Measurements from ENCODE around the gene CDT1.
"Not testable (repeated sequence)": the region's sequence is repeated elsewhere in the genome, so short reads cannot be mapped to it uniquely, and the experiment has no call there.

The CDT1 gene

GRCh38 chr16:88784074-88784855 lies 19.3 kb upstream of the CDT1 start:
- DNase-seq: peak; percentile 54

GRCh38 chr16:88784856-88785105 lies 18.8 kb upstream of the CDT1 start:
- no peak for DNase-seq

GRCh38 chr16:88785106-88785924 lies 18.3 kb upstream of the CDT1 start, which contains the start of gene PIEZO1:
TSS of gene PIEZO1 (minus strand) at chr16:88785220. CDS start at chr16:88784964, 256 bp downstream.
- no peak for DNase-seq

DNA sequence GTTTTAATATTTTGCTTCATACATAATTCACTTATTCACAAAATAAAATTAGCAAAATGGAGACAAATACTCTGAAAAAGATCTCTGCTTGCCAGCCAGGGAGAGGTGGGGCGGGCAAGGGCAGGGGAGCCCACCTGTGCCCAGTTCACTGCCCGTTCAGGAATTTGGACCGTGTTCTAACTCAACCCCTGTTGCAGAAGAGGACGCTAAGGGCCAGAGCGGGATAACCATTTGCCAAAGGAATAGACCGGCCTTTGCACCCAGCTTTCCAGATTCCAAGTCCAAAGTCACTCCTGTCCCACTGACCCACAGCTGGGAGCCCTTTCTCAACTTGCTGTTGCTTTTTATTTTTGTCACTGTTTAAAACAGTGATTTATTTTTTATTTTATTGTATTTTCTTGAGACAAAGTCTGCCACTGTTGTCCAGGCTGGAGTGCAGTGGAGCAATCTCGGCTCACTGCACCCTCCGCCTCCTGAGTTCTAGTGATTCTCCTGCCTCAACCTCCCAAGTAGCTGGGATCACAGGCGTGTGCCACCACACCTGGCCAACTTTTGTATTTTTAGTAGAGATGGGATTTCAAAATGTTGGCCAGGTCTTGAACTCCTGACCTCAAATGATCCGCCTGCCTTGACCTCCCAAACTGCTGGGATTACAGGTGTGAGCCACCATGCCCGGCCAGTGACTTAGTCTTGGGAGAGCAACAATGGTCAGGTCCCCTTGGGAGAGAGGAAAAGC lies 15.8 kb upstream of the CDT1 start:
- DNase-seq: no peak

DNA sequence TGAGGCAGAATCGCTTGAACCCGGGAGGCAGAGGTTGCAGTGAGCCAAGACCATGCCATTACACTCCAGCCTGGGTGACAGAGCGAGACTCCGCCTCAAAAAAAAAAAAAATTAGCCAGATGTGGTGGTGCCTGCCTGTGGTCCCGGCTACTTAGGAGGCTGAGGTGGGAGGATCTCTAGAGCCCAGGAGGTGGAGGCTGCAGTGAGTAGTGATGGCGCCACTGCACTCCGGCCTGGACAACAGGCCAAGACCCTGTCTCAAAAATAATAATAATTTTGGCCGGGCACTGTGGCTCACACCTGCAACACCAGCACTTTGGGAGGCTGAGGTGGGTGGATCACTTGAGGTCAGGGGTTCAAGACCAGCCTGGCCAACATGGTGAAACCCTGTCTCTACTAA lies 14.8 kb upstream of the CDT1 start:
- not testable (repeated sequence) for DNase-seq

GRCh38 chr16:88789594-88789993 lies 14.0 kb upstream of the CDT1 start:
- peak; percentile 37 for DNase-seq

DNA sequence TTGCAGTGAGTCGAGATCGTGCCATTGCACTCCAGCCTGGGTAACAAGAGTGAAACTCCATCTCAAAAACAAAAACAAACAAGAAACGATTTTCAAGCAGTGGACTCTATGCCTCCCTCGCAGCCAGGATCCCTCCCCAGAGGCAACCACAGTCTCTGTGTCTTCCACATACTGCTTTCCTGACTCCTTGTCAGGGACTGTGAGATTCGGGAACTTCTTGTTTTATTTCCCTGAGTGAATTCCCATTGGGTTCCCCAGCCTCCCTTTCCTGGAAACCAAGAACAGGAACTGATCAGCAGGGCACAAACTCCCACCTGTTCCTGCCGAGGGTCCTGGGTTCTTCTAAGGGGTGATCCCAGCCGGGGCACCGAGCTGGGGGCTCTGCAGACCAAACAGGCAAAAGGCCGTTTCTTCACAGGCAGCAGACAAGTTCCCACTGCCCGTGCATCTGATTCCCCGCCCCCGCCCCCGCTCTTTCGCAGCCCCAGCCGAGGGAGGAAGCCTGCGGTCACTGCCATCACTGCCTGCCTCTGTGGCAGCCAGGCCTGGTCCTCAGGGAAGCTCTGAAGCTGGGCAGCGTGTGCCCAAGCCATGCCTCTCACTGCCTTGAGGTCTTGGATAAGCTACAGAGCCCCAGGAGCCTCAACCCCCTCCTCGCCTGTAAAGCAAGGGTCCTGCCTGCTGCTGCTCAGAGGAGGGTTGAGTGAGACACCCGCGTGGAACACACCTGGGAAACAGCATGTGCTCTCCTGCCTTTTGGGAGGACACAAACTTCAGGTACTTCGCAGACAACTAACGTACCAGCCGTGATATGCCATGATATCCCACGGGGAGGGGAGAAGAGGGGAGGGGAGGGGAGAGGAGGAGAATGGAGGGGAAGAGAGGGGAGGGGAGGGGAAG lies 13.0 kb upstream of the CDT1 start:
- DNase-seq: no peak

GRCh38 chr16:88792078-88792550 lies 11.5 kb upstream of the CDT1 start:
- DNase-seq: no peak

DNA sequence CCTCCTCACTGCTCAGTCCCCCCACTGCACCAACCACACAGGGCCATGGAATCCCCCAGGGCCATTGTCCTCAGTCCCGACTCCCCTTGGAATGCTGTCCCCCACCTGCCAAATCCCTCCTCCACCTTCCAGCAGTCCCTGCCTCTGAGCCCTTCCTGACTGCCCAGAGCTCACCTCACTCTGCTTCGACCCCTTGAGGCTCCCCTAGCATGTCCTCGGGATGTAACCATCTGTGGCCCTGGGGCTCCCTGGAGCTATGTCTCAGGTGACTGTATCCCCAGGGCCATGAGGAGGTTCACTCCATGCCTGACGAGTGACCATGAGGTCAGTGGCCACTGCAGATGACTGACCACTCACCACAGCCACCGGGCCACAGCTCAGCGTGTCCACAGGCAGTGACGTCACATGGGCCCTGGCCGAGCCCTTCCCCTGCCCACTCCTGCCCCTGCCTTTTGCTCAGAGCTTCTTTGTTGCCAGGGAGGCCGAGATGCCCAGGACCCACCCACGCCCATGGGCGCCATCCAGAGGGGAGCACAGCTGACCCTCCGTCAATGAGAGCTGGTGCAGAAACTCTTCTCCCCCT lies 10.8 kb upstream of the CDT1 start:
- no peak for DNase-seq

DNA sequence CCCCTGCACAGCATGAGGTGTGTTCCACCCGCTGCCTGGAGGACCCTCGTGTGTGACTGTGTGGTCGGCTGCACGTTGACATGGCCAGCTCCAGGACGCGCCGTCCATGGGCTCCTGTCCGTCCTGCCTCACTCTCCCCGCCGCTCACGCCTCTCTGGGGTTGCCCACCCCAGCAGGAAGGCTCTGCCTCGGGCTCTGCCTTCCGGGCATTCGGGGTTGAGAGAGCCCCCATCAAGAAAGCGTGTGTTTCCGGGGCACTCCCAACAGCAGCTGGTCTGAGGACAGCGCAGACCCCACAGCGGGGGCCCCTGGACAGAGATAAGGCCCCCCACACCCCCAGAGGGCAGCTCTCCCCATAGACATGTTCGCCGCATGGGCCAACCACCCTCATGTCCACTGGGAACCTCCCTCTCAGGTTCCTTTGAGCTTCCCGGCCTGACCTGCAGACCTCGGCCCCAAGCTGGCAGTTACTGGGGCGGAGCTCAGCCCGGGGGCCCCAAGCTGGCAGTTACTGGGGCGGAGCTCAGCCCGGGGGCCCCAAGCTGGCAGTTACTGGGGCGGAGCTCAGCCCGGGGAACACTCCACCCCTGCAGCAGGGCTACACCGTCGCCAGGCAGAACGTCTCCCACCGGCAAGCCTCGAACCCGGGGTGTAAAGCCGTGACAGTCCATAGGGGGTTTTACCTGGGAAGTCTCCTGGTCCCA lies 10.2 kb upstream of the CDT1 start:
- DNase-seq: no peak

DNA sequence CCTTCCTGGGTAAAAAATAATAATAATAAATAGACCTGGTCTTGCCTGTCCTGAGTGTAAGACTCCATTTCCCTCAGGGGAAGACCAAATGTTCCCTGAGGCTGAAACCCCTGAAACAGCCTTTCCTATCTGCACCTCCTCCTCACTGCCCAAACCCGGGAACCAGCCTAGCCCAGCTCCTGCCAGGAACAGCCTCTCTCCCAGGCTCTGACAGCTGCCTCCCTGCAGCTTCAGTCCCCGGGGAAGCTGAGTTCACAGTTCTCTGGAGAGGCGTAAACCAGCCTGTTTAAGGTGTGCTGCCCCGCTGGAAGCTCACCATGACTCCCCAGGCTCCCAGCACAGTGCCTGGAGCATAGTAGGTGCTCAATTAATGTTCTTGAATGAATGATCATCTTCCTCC lies 7.3 kb upstream of the CDT1 start:
- peak; percentile 61 for DNase-seq

DNA sequence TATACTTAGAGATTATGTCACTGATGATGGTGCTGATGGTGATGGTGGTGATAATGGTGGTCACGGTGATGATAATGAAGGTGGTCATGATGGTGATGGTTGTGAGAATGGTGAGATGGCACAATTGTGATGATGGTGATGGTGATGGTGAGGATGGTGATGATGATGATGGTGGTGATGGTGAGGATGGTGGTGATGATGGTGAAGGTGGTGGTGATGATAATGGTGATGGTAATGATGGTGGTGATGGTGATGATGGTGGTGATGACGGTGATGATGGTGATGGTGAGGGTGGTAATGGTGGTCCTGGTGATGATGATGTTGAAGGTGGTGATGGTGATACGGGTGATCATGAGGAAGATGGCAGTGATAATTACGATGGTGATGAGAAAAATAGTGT lies 5.5 kb upstream of the CDT1 start:
- no peak for DNase-seq

GRCh38 chr16:88798772-88799455 lies 4.7 kb upstream of the CDT1 start:
- DNase-seq: peak; percentile 97

GRCh38 chr16:88799569-88800276 lies 3.9 kb upstream of the CDT1 start:
- DNase-seq: no peak

DNA sequence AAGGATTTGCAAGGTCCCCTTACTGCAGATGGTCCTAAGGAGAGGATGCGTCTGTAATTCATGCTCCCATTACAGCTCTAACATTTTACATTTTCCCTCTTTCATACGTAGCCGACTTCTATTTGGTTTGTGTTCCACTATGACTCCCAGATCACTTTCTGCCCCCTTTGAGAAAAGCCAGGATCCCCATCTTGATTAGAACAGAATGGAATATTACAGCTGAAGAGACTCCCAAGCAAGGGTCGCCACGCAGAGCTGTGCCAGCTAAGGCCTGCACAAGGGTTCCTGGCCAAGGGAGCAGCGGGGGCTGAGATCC lies 3.4 kb upstream of the CDT1 start:
- DNase-seq: no peak

DNA sequence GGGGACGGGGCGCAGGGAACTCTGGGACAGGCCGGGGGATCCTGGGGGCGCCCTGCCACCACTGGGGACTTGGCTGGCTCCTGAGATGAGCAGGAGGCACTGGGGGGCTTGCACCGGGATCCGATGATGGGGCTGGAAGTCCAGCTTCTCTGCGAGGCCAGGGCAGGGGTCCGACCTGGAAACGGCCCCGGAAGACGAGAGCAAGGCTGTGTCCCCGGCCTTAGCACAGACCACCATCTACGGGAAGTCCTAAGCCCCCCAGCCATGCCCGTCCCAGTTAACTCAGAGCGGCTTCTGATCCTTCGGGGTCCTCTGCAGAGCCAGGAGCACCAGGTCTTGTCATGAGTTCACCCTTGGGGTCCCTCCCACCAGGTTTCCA lies 573 bp downstream of the CDT1 start:
- no peak for DNase-seq

GRCh38 chr16:88804552-88805339 lies 1.2 kb downstream of the CDT1 start:
- DNase-seq: peak; percentile 20

DNA sequence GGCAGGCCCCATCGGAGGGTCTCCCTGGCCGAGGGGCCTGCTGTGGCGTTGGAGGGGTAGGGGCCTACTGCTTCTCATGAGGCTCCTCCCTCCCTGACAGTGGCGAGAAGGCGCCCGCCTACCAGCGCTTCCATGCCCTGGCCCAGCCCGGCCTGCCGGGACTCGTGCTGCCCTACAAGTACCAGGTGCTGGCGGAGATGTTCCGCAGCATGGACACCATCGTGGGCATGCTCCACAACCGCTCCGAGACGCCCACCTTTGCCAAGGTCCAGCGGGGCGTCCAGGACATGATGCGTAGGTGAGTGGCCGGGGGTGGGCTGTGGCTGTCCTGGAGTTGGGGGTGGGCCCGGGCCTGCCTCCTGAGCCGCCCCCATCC lies 1.7 kb downstream of the CDT1 start:
- no peak for DNase-seq

DNA sequence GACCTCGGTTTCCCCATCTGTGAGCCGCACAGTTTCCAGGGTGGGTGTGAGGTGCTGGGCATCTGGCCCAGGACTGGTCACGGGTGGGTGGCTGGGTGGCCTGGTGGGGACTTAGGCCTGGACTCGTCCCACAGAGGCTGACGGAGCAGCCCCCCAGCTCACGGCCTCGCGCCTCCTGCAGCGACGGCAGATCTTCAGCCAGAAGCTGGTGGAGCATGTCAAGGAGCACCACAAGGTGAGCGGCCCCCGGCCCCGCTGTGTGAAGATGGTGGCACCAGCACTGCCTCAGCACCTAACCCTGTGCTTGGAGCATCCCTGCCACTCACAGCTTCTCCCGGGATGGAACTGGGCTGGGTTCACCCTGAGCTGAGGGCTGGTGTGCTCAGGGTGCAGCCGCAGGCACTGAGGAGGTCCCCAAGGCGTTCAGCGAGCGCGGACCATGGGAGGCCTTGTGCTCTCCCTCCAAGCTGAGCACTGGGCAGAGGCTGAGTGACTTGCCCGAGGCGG lies 2.4 kb downstream of the CDT1 start:
- no peak for DNase-seq

All from NCI-H2171 treated with DMSO at 0.1 percent for 48 hours (cell line).